ENCODE results near the gene SPRTN.

The SPRTN gene

DNA sequence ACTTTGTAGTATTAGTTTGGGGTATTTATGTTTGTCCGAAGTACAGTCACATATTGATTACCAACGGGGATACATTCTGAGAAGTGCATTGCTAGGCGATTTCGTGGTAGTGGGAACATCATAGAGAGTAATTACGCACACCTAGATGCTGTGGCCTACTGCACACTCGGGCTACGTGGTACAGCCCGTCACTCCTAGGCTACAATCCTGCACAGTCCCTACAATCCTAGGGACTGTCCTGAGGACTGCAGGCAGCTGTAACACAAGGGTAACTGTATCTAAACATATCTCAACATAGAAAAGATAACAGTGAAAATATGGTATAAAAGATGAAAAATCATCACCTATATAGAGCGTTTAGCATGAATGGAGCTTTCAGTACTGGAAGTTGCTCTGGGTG lies 19.0 kb upstream of the SPRTN start:
- H3K9ac ChIP-seq (ENCODE audit: low read depth, low read length), result no peak overlapping the region
- no peaks in the 10 kb centered on the region for H3K9me3 ChIP-seq (ENCODE audit: insufficient read depth, low read depth, low read length)
- H3K27ac ChIP-seq (ENCODE audit: low read depth, low read length), result no peak overlapping the region
- no peak overlapping the region for H3K4me3 ChIP-seq (ENCODE audit: low read length)
- 93% methylated on average over 9 of the region's 9 CpGs for WGBS
- no peaks in the 10 kb centered on the region for H3K36me3 ChIP-seq (ENCODE audit: insufficient read depth, low read length)
- no peaks in the 10 kb centered on the region for H3K27me3 ChIP-seq (ENCODE audit: insufficient read depth, low read length)
- H3K4me1 ChIP-seq (ENCODE audit: insufficient read depth, low read length), result no peaks in the 10 kb centered on the region

DNA sequence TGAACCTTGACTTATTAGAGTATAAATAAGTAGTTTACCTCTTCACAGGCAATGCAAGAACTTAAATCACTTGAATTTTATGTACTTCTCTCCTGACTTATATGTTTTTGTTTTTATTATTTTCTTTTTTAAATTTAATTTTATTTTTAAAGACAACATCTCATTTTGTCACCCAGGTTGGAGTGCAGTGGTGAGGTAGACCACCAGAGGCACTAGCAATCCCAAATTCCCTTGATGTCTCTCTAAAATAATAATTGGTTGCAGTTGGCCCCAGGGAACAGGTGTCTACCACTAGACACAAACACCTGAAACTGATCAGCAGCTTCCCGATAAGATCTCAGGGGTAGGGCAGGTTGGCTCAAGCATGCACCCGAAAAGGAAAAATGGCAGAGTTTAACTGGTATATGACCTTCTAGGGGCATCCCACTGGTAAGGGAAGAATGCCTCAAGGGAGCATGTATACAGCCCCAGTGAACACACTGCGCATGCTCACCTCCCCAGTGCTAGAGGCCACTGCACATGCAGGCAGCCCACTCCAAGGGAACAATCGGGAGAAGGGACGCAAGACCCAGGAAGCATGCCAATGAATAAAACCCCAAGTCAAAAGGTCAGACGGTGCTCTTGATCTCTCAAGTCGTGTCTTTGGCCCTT lies 15.1 kb upstream of the SPRTN start:
- no peaks in the 10 kb centered on the region for H3K9me3 ChIP-seq (ENCODE audit: insufficient read depth, low read depth, low read length)
- H3K36me3 ChIP-seq (ENCODE audit: insufficient read depth, low read length), result no peaks in the 10 kb centered on the region
- H3K4me3 ChIP-seq (ENCODE audit: low read length), result no peak overlapping the region
- no peak overlapping the region for H3K9ac ChIP-seq (ENCODE audit: low read depth, low read length)
- no peaks in the 10 kb centered on the region; the same call in 1 of the 2 replicates for H3K27me3 ChIP-seq (ENCODE audit: insufficient read depth, low read length)
- H3K27ac ChIP-seq (ENCODE audit: low read depth, low read length), result no peak overlapping the region
- no peaks in the 10 kb centered on the region for H3K4me1 ChIP-seq (ENCODE audit: insufficient read depth, low read length)
- WGBS, result 93% methylated on average over 7 of the region's 7 CpGs

DNA sequence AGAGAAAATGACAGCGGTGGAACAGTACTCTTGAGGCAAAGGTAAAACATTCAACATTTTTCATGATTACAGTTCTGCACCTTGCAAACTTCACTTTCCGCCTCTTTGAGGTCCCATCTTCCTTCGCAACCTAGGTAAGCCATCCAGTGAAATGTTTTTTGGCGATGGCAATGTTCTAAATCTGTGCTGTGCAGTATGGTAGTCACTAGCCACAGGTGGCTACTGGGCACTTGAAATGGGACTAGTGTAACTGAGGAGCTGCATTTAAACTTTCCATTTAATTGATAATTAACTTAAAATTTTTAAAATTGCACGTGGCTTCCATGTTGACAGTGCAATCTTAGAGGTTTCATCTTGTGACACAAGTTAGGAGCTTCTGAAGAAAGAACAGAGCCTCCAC lies 13.4 kb upstream of the SPRTN start:
- H3K36me3 ChIP-seq (ENCODE audit: insufficient read depth, low read length), result no peaks in the 10 kb centered on the region
- no peaks in the 10 kb centered on the region for H3K4me1 ChIP-seq (ENCODE audit: insufficient read depth, low read length)
- 91% methylated on average over 5 of the region's 5 CpGs for WGBS
- no peak overlapping the region for H3K27ac ChIP-seq (ENCODE audit: low read depth, low read length)
- no peak overlapping the region for H3K4me3 ChIP-seq (ENCODE audit: low read length)
- H3K9ac ChIP-seq (ENCODE audit: low read depth, low read length), result no peak overlapping the region
- H3K9me3 ChIP-seq (ENCODE audit: insufficient read depth, low read depth, low read length), result no peaks in the 10 kb centered on the region
- H3K27me3 ChIP-seq (ENCODE audit: insufficient read depth, low read length), result no peaks in the 10 kb centered on the region; the same call in 1 of the 2 replicates

DNA sequence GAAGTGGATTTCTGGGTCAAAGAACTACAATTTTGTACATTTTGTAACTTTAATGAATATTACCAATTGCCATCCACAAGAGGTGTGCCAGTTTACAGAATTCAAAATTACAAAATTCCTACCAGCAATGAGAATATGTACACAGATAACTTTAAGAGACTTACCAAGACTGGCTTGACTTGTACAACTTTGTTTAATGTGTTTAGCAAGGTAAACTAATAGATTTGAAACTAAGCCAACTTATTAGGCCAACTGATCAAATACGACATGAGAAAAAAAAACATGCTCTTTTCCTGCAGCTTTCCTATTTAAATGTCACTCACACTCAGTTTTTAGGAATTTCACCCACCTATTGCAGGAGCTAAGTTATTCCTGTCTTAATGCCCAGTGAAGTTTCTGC lies 11.8 kb upstream of the SPRTN start:
- Histone ChIP-seq H3K4me3 (ENCODE audit: low read length) (no peak overlapping the region), H3K36me3 (ENCODE audit: insufficient read depth, low read length) (no peaks in the 10 kb centered on the region), H3K27me3 (ENCODE audit: insufficient read depth, low read length) (no peaks in the 10 kb centered on the region; the same call in 1 of the 2 replicates), H3K9me3 (ENCODE audit: insufficient read depth, low read depth, low read length) (no peaks in the 10 kb centered on the region), H3K9ac (ENCODE audit: low read depth, low read length) (no peak overlapping the region), H3K4me1 (ENCODE audit: insufficient read depth, low read length) (no peaks in the 10 kb centered on the region), H3K27ac (ENCODE audit: low read depth, low read length) (no peak overlapping the region)
- WGBS, result 92% methylated on average over 1 of the region's 1 CpG

DNA sequence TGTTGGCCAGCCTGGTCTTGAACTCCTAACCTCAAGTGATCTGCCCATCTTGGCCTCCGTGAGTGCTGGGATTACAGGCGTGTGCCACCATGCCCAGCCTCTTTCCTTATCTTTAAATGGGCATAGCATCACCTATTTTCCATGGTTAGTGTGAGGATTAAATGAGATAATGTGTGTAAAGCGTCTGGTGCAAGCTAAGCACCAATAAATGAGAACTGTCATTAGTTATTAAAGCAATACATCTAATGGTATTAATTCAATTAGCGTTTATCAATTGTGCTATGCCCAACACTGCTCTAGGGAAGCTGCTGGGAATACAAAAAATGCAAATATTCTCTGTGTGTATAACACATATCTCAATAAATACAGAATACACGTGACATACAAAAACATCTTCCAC lies 10.5 kb upstream of the SPRTN start:
- H3K27ac ChIP-seq (ENCODE audit: low read depth, low read length), result no peak overlapping the region
- H3K36me3 ChIP-seq (ENCODE audit: insufficient read depth, low read length), result no peaks in the 10 kb centered on the region
- H3K4me1 ChIP-seq (ENCODE audit: insufficient read depth, low read length), result no peaks in the 10 kb centered on the region
- no peak overlapping the region for H3K9ac ChIP-seq (ENCODE audit: low read depth, low read length)
- no peak overlapping the region for H3K4me3 ChIP-seq (ENCODE audit: low read length)
- H3K9me3 ChIP-seq (ENCODE audit: insufficient read depth, low read depth, low read length), result no peaks in the 10 kb centered on the region
- 91% methylated on average over 4 of the region's 5 CpGs for WGBS
- no peaks in the 10 kb centered on the region; the same call in 1 of the 2 replicates for H3K27me3 ChIP-seq (ENCODE audit: insufficient read depth, low read length)

DNA sequence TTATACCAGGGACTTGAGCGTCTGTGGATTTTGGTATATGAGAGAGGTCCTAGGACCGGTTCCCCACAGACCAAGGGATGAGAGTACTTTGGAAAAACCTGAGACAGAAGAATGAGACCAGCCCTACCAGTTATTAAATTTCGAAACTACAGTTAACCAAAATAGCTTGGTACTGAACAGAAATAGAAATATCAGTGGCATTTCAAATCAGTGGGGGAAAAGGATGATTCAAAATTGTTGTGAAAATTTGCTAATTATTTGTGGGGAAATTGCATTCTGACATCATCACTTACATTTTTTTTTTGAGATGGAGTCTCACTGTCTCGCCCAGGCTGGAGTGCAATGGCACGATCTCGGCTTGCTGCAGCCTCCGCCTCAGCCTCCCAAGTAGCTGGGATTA lies 8.6 kb upstream of the SPRTN start:
- 90% methylated on average over 7 of the region's 7 CpGs for WGBS
- Histone ChIP-seq H3K4me1 (ENCODE audit: insufficient read depth, low read length) (peaks cover 10% of the 10 kb centered on the region), H3K9me3 (ENCODE audit: insufficient read depth, low read depth, low read length) (no peaks in the 10 kb centered on the region), H3K9ac (ENCODE audit: low read depth, low read length) (no peak overlapping the region), H3K27ac (ENCODE audit: low read depth, low read length) (no peak overlapping the region), H3K4me3 (ENCODE audit: low read length) (no peak overlapping the region), H3K27me3 (ENCODE audit: insufficient read depth, low read length) (no peaks in the 10 kb centered on the region; the same call in 1 of the 2 replicates), H3K36me3 (ENCODE audit: insufficient read depth, low read length) (no peaks in the 10 kb centered on the region)

DNA sequence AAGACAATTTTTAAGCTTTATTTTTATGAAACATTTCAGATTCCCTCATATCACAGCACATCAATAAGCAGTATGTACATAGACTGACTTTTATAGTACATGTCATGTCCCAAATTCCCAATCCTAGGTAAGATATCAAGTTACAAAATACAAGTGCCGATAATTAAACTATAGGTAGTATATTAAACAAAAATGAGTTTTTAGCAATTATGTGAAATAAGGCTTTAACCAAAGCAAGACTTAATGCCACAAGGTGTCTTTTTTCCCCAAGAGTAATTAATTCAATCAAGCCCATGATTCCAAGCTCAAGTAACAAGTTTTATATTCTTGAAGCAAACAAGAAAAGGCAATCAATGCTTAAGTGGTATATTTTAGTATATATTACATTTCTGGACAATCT lies 5.3 kb upstream of the SPRTN start:
- no peak overlapping the region for H3K27ac ChIP-seq (ENCODE audit: low read depth, low read length)
- H3K9me3 ChIP-seq (ENCODE audit: insufficient read depth, low read depth, low read length), result no peaks in the 10 kb centered on the region
- H3K4me1 ChIP-seq (ENCODE audit: insufficient read depth, low read length), result peaks cover 22% of the 10 kb centered on the region
- no peaks in the 10 kb centered on the region for H3K36me3 ChIP-seq (ENCODE audit: insufficient read depth, low read length)
- 0 out of 2 replicates have a peak overlapping the region, but pooled peaks have one; percentile 87 for H3K4me3 ChIP-seq (ENCODE audit: low read length)
- no peak overlapping the region for H3K9ac ChIP-seq (ENCODE audit: low read depth, low read length)
- no CpG with 5 or more reads among the region's 1 CpG for WGBS
- H3K27me3 ChIP-seq (ENCODE audit: insufficient read depth, low read length), result no peaks in the 10 kb centered on the region

DNA sequence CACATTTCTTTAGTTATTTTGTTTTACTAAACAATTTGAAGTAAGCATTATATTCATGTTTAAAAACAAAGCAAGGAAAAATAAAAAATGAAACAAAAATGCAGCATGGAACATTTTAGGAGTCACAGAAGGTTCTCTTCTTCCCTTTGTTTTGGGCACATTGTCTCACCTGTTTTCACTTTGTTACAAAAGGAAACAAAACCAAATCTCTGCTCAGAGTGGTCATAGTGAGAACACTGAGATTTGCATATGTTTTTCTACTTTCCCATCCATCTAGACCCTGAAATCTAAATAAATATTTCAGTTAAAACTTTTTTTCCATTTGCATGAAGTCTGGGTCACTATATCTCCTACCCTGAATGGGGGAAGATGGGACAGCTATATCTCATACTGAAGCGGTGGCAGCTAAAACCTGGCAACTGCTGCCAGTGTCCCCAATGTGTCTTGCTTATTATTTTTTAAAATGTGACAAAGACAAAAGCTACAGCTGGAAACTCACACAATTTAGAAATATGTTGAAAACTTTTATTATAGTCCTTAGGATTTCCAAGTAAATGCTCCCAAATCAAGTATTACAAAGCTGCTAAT lies 3.9 kb upstream of the SPRTN start:
- Histone ChIP-seq H3K4me3 (ENCODE audit: low read length) (peak overlapping the region; percentile 87), H3K36me3 (ENCODE audit: insufficient read depth, low read length) (no peaks in the 10 kb centered on the region), H3K27ac (ENCODE audit: low read depth, low read length) (no peak overlapping the region), H3K27me3 (ENCODE audit: insufficient read depth, low read length) (no peaks in the 10 kb centered on the region), H3K4me1 (ENCODE audit: insufficient read depth, low read length) (peaks cover 24% of the 10 kb centered on the region), H3K9ac (ENCODE audit: low read depth, low read length) (peak overlapping the region; percentile 51; the same call in 1 of the 2 replicates), H3K9me3 (ENCODE audit: insufficient read depth, low read depth, low read length) (no peaks in the 10 kb centered on the region)
- 50% methylated on average over 1 of the region's 1 CpG for WGBS

DNA sequence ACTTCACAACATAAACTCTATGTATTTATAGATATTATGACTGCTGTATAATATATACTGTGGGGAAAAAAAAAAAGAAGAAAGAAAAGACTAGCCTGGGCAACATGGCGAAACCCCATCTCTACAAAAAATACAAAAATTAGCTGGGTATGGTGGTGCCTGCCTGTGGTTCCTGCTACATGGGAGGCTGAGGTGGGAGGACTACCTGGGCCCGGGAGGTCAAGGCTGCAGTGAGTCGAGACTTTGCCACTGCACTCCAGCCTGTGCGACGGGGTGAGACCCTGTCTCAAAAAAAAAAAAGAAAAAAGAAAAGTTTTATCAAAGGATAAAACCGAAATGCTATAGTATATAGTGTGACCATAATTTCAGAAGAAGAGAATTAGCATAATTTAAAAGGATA lies 3.1 kb upstream of the SPRTN start:
- Histone ChIP-seq H3K9ac (ENCODE audit: low read depth, low read length) (no peak overlapping the region; the same call in 1 of the 2 replicates), H3K4me1 (ENCODE audit: insufficient read depth, low read length) (peaks cover 31% of the 10 kb centered on the region), H3K27ac (ENCODE audit: low read depth, low read length) (no peak overlapping the region), H3K9me3 (ENCODE audit: insufficient read depth, low read depth, low read length) (no peaks in the 10 kb centered on the region), H3K4me3 (ENCODE audit: low read length) (peak overlapping the region; percentile 87; the same call in 1 of the 2 replicates), H3K27me3 (ENCODE audit: insufficient read depth, low read length) (no peaks in the 10 kb centered on the region), H3K36me3 (ENCODE audit: insufficient read depth, low read length) (no peaks in the 10 kb centered on the region)
- WGBS, result 96% methylated on average over 5 of the region's 6 CpGs

DNA sequence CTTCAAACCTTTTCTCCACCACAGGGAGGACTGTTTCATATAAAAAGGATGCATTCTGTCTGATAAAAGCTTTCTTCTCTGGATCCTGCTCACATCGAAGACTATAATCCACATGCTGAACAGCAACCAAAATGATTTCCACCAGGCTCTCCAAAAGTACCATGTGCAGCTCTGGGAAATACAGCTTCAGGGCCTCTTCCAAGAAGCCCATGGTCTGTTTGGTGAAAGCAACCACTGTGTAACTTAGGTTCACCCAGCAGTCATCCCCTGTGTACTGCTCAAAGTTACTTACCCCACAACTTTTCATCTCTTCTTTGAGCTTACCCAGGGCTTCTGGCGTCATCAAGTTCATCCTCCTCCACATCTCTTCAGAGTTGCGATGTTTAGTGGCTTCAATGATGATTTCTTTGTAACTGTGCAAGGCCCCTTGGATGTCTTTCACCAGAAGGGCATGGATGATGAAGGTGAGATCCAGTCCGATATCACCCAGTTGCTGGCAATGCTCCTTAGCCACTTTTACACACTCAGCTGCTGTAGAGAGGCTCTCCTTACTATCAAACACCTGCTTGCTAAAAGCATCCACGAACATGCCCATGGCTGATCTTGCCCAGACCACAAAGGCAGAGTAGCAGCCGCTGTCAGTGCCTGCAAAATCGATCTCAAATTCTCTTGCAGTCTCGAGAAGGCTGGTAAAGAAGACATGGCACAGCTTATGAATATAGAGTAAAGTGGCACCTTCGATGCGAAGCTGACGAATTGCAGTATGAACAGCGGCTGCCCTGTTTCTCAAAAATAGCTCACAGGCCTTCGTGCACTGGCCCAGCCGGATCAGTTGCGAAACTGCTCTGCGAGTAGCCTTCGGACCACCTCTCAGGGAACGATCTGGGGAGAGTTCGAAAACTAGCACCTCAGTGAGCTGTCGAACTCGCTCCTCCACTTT lies 2.2 kb upstream of the SPRTN start:
- Histone ChIP-seq H3K27ac (ENCODE audit: low read depth, low read length) (no peak overlapping the region), H3K4me3 (ENCODE audit: low read length) (peak overlapping the region; percentile 87), H3K36me3 (ENCODE audit: insufficient read depth, low read length) (peaks cover 7% of the 10 kb centered on the region), H3K9ac (ENCODE audit: low read depth, low read length) (peak overlapping the region; percentile 80; the same call in 1 of the 2 replicates), H3K9me3 (ENCODE audit: insufficient read depth, low read depth, low read length) (no peaks in the 10 kb centered on the region), H3K27me3 (ENCODE audit: insufficient read depth, low read length) (no peaks in the 10 kb centered on the region), H3K4me1 (ENCODE audit: insufficient read depth, low read length) (peaks cover 31% of the 10 kb centered on the region)
- 79% methylated on average over 21 of the region's 21 CpGs for WGBS

DNA sequence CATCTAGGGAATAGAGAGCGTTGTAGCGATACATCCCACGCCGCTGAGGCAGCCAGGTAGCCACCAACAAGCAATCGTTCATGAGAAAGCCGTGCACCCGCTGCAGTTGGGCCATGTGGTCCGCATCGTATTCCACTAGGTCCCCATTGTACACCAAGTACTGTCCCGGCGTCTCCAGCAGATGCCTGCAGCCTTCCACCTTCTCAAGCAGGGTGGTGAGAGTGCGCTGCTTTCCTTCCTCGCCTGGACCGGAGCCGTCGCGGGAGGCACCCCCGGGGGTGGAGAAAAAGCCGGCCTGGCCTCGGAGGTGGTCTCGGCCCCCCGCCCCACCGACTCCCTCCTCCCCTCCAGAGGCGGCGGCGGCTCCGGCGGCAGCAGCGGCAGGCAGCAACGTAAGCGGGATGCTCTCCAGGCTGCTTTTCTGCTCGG lies 1.0 kb upstream of the SPRTN start:
- 1% methylated on average over 32 of the region's 32 CpGs for WGBS
- Histone ChIP-seq H3K4me1 (ENCODE audit: insufficient read depth, low read length) (peaks cover 31% of the 10 kb centered on the region), H3K36me3 (ENCODE audit: insufficient read depth, low read length) (peaks cover 18% of the 10 kb centered on the region), H3K9me3 (ENCODE audit: insufficient read depth, low read depth, low read length) (no peaks in the 10 kb centered on the region), H3K27ac (ENCODE audit: low read depth, low read length) (peak overlapping the region; percentile 97), H3K9ac (ENCODE audit: low read depth, low read length) (peak overlapping the region; percentile 80), H3K27me3 (ENCODE audit: insufficient read depth, low read length) (no peaks in the 10 kb centered on the region), H3K4me3 (ENCODE audit: low read length) (peak overlapping the region; percentile 87)
